Panc1 (cell line): ENCODE measurements around the gene KMT2B.

Source experiments
- CTCF ChIP-seq: fragments of 450-650 bp; IDR thresholded peaks from 2 replicates; pipeline ENCODE4 v1.5.1; 2017; ENCODE audit warnings: mild to moderate bottlenecking
- POLR2AphosphoS5 ChIP-seq: IDR thresholded peaks from 2 replicates; pipeline ENCODE4 v1.6.1; 2012; ENCODE audit warnings: mild to moderate bottlenecking, low read depth, low read length, moderate library complexity

- TF ChIP-seq CTCF (no peak), POLR2AphosphoS5 (no peak)
Observed at GRCh38 chr19:35710784-35711723, 6.7 kb upstream of the KMT2B start.
